GM12865 (cell line): ENCODE data around the gene FRMD4A.

Source experiments
- DNase-seq: peaks from one replicate; pipeline ENCODE4 v3.0.0; 2010; ENCODE audit warnings: low read depth
- H3K4me3 ChIP-seq: 2 replicates; pipeline ENCODE4 v1.5.1; 2011; ENCODE audit warnings: mild to moderate bottlenecking, low read depth, low read length, control low read depth
- CTCF ChIP-seq: IDR thresholded peaks from 2 replicates; pipeline ENCODE4 v1.5.1; 2011; ENCODE audit warnings: low read length, control low read depth, low read depth, inconsistent platforms; ENCODE audit not compliant: insufficient read depth; ENCODE audit errors: missing control alignments

FRMD4A gene

GRCh38 chr10:14118953-14119352 is 211.8 kb downstream of the FRMD4A start:
- DNase-seq, result no peak
- no peak for TF ChIP-seq CTCF
- no peak overlapping the region for H3K4me3 ChIP-seq

DNA sequence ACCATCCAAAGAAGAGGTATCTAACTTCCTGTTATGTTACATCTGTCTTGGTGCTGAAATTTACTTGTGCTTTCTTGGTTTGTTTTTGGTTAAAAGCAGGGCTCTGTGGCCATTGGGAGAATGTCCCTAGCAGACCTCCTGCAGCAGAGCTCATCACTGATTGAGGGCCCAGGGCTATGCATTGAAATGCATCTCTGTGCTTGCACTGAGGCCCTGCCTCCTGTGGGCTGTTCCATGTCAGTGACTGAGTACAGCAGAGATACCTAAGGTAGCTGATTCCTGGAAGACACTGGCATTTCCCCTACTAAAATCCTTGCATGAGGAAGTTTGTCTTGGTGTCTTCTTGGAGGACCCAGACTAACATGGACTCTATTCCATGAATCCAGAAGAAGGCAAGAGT is 213.9 kb downstream of the FRMD4A start:
- TF ChIP-seq CTCF, result no peak
- H3K4me3 ChIP-seq, result no peak overlapping the region
- no peak for DNase-seq

DNA sequence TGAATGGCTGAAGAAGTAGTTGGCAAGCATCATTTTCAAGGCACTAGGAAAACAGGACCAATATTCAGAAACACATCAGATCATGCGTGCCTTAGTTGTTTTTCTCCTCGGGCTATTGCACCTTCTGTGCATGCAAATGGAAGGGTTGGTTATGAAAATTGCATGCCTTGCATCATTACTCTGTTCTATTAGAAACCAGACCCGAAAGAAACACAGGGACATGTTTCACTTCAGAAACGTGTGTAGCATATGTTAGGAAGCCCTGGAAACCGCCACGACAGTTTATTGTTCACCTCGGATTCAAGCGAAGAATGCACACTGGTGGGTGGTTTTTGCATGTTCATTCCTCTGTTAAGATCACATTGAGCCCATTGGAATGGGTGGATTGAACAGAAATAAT is 214.7 kb downstream of the FRMD4A start:
- TF ChIP-seq CTCF, result no peak
- H3K4me3 ChIP-seq, result no peak overlapping the region
- peak; percentile 39 for DNase-seq

- H3K4me3 ChIP-seq, result no peak overlapping the region
- no peak for TF ChIP-seq CTCF
- DNase-seq, result no peak
Observed at GRCh38 chr10:14114791-14115190, 215.9 kb downstream of the FRMD4A start.

GRCh38 chr10:14112056-14112455 is 218.7 kb downstream of the FRMD4A start:
- TF ChIP-seq CTCF, result no peak
- H3K4me3 ChIP-seq, result no peak overlapping the region
- DNase-seq, result no peak

DNA sequence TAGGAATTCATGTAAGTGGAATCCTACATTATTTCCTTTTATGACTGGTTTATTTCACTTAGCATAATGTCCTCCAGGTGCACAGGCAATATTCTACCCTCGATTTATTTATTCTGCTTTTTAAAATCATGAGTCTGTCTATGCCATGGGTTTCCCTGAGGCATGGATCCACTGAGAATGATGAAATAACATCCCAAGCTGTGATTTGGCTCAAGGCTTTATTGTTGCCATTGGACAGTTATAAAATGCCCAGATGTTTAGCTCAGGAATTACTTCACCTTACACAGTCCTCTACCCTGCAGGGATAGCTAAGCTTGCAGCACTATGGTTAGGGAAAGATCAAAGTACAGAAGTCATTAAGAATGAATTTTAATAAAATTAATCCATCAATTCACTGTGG is 219.5 kb downstream of the FRMD4A start:
- DNase-seq, result no peak
- H3K4me3 ChIP-seq, result no peak overlapping the region
- no peak for TF ChIP-seq CTCF

DNA sequence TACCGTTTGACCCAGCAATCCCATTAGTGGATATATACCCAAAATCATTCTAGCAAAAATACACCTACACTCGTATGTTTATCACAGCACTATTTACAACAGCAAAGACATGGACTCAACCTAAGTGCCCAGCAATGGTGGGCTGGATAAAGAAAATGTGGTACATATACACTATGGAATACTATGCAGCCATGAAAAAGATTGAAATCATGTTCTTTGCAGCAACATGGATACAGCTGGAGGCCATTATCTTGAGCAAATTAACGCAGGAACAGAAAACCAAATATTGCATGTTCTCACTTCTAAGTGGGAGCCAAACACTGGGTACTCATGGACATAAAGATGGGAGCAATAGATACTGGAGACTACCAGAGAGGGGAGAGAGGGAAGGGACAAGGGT is 223.9 kb downstream of the FRMD4A start:
- no peak overlapping the region for H3K4me3 ChIP-seq
- no peak for DNase-seq
- TF ChIP-seq CTCF, result no peak
